PC-9 (cell line): Measurements from ENCODE around the gene EMC10. TPM values are rescaled to one million over a fixed set of nuclear protein-coding genes. Genes with fewer than 3 reads are reported as not detected.

Experiments
- BruUV-seq: library from RNA; stranded (reverse); fragments of 400-500 nt; replicated peaks from 2 replicates; lab custom pipeline; 2021; lab: Mats Ljungman, UMichigan
- CTCF ChIA-PET: fragments of 300-600 bp; sonication (Branson Sonifier 250); formaldehyde crosslinking; loops from one replicate; lab custom pipeline; 2022; ENCODE audit warnings: antibody characterized with exemption; lab: Charles Lee
- POLR2A ChIA-PET: fragments of 300-600 bp; sonication (Branson Sonifier 250); formaldehyde crosslinking; loops from one replicate; lab custom pipeline; 2022; ENCODE audit warnings: antibody characterized with exemption; ENCODE audit not compliant: unreplicated experiment; lab: Charles Lee
- DNase-seq, 2 experiments: peaks; one replicate each; pipeline versions ENCODE4 v3.0.0 to v3.0.0-alpha.2; 2015 to 2022; ENCODE audit warnings: mixed read lengths in 1 of 2
- H2AFZ ChIP-seq: fragments of 200-600 bp; sonication (generic); 2 replicates; pipeline ENCODE4 v1.8.1; 2017; ENCODE audit warnings: antibody characterized with exemption
- H3F3A ChIP-seq: fragments of 200-600 bp; sonication (generic); 2 replicates; pipeline ENCODE4 v1.8.1; 2017; ENCODE audit warnings: antibody characterized with exemption, mild to moderate bottlenecking, low read depth; ENCODE audit not compliant: insufficient read depth
- H3K27ac ChIP-seq: fragments of 200-600 bp; sonication (generic); 2 replicates; pipeline ENCODE4 v1.6.1; 2016; ENCODE audit warnings: mixed run types
- H3K27me3 ChIP-seq: fragments of 200-600 bp; sonication (generic); 2 replicates; pipeline ENCODE4 v1.6.1; 2016; ENCODE audit warnings: low read depth, mixed run types; ENCODE audit not compliant: insufficient read depth
- H3K36me3 ChIP-seq: fragments of 200-600 bp; sonication (generic); 2 replicates; pipeline ENCODE4 v1.6.1; 2016; ENCODE audit warnings: low read depth, mixed run types
- H3K4me1 ChIP-seq: fragments of 200-600 bp; sonication (generic); replicated peaks from 2 replicates; pipeline ENCODE4 v1.6.1; 2016; ENCODE audit warnings: mixed run types; ENCODE audit not compliant: insufficient read depth
- H3K4me2 ChIP-seq: fragments of 200-600 bp; sonication (generic); 2 replicates; pipeline ENCODE4 v1.6.1; 2017; ENCODE audit warnings: mixed run types
- H3K4me3 ChIP-seq: fragments of 200-600 bp; sonication (generic); 2 replicates; pipeline ENCODE4 v1.6.1; 2016; ENCODE audit warnings: mixed run types
- H3K79me2 ChIP-seq: fragments of 200-600 bp; sonication (generic); 2 replicates; pipeline ENCODE4 v1.6.1; 2017; ENCODE audit warnings: low read depth, mixed run types
- H3K9me2 ChIP-seq: fragments of 200-600 bp; sonication (generic); 2 replicates; pipeline ENCODE4 v1.8.1; 2017; ENCODE audit warnings: mild to moderate bottlenecking; ENCODE audit not compliant: insufficient read depth
- H3K9me3 ChIP-seq: fragments of 200-600 bp; sonication (generic); 2 replicates; pipeline ENCODE4 v1.8.1; 2016; ENCODE audit warnings: low read depth; ENCODE audit not compliant: insufficient read depth
- H4K20me1 ChIP-seq: fragments of 200-600 bp; sonication (generic); 2 replicates; pipeline ENCODE4 v1.8.1; 2017; ENCODE audit not compliant: insufficient read depth
- CTCF ChIP-seq: fragments of 200-600 bp; sonication (generic); conservative IDR thresholded peaks from 2 replicates; pipeline ENCODE4 v1.6.1; 2017; ENCODE audit warnings: mixed run types, antibody characterized with exemption, mild to moderate bottlenecking, moderate library complexity
- EZH2 ChIP-seq: fragments of 200-600 bp; sonication (generic); IDR thresholded peaks from 2 replicates; pipeline ENCODE4 v1.8.0; 2017; ENCODE audit warnings: antibody characterized with exemption, low read depth
- intact Hi-C: fragments of 100-400 bp; cut with micrococcal nuclease; formaldehyde crosslinking; loops from one replicate; pipeline ENCODE4 v1.10.0; 2022; ENCODE audit not compliant: unreplicated experiment
- total RNA-seq: library from RNA; stranded (reverse); gene quantifications from 2 replicates; pipeline ENCODE4 v1.2.3, GENCODE V29; 2021

EMC10 gene
- total RNA-seq, 1 experiment from 2014 or later: 118 TPM

DNA sequence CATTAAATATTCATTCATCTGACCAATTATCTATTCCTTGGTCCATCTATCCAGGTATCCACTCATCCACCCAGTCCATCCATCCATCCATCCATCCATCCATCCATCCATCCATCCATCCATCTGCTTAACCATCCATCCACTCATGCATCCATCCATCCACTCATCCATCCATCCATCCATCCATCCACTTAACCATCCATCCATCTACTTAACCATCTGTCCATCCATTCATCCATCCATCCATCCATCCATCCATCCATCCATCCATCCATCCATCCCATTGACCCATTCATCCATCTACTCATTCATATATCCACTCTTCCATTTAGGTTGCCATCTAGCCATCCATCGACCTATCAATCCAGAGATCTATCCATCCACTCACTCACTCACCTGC lies 32.2 kb upstream of the EMC10 start:
- no peaks in the 10 kb centered on the region for H3F3A ChIP-seq
- H3K4me2 ChIP-seq: no peak overlapping the region
- no TSS peak for BruUV-seq
- ChIA-PET POLR2A (no interaction called here), CTCF (no interaction called here)
- H3K27me3 ChIP-seq: peaks cover 63% of the 10 kb centered on the region
- H3K79me2 ChIP-seq: no peaks in the 10 kb centered on the region
- intact Hi-C loops: no loop called here
- H4K20me1 ChIP-seq: 0 out of 2 replicates have a peak, but pooled peaks cover 3% of the 10 kb centered on the region
- H3K27ac ChIP-seq: no peak overlapping the region
- no peaks in the 10 kb centered on the region for H3K9me3 ChIP-seq
- no peaks in the 10 kb centered on the region for H3K4me1 ChIP-seq
- DNase-seq: no peak
- H2AFZ ChIP-seq: no peak overlapping the region
- H3K9me2 ChIP-seq: no peaks in the 10 kb centered on the region
- no peak overlapping the region for H3K4me3 ChIP-seq
- H3K36me3 ChIP-seq: no peaks in the 10 kb centered on the region
- TF ChIP-seq CTCF (no peak), EZH2 (no peak)

DNA sequence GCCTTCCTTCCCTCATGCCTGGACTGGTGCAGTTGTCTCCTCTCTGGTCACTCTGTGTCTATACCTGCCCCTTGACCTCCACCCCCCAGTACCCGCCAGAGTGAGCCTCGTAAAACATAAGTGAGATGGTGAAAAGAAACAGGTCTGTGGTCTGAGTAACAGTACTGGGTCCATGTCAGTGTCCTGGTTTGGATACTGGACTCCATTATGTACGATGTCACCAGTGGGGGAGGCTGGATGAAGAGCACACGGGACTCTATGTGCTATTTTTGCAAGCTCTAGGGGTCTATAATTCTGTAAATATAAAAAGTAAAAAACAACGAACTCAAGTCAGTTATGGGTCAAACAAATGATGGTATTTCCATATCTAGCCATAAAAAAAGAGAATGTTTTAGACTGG lies 29.3 kb upstream of the EMC10 start:
- ChIA-PET POLR2A (no interaction called here), CTCF (no interaction called here)
- no peaks in the 10 kb centered on the region for H3F3A ChIP-seq
- H3K79me2 ChIP-seq: no peaks in the 10 kb centered on the region
- no peaks in the 10 kb centered on the region for H3K9me3 ChIP-seq
- DNase-seq: no peak
- no peak for TF ChIP-seq EZH2
- no peak for TF ChIP-seq CTCF
- H3K9me2 ChIP-seq: no peaks in the 10 kb centered on the region
- no peak overlapping the region for H3K4me3 ChIP-seq
- intact Hi-C loops: no loop called here
- no TSS peak for BruUV-seq
- H2AFZ ChIP-seq: no peak overlapping the region
- no peak overlapping the region for H3K27ac ChIP-seq
- no peaks in the 10 kb centered on the region for H3K36me3 ChIP-seq
- no peaks in the 10 kb centered on the region for H3K4me1 ChIP-seq
- H3K4me2 ChIP-seq: no peak overlapping the region
- H3K27me3 ChIP-seq: peaks cover 68% of the 10 kb centered on the region
- H4K20me1 ChIP-seq: 0 out of 2 replicates have a peak, but pooled peaks cover under 1% of the 10 kb centered on the region

- Histone ChIP-seq H3K9me2 (no peaks in the 10 kb centered on the region), H4K20me1 (no peaks in the 10 kb centered on the region), H3K27me3 (peaks cover 74% of the 10 kb centered on the region), H3K4me2 (no peak overlapping the region), H3F3A (no peaks in the 10 kb centered on the region), H3K9me3 (no peaks in the 10 kb centered on the region), H3K79me2 (no peaks in the 10 kb centered on the region), H3K27ac (no peak overlapping the region), H3K4me1 (no peaks in the 10 kb centered on the region), H2AFZ (no peak overlapping the region), H3K4me3 (no peak overlapping the region), H3K36me3 (no peaks in the 10 kb centered on the region)
- ChIA-PET POLR2A (no interaction called here), CTCF (interaction anchor here (0.6 kb wide), 1 partner anchor 13 kb away, joined by 3 read pairs; no protein-coding TSS in a partner anchor)
- intact Hi-C loops: no loop called here
- no peak for DNase-seq
- no TSS peak for BruUV-seq
- TF ChIP-seq CTCF (no peak), EZH2 (no peak)
Measured at GRCh38 chr19:50447750-50448149, 28.6 kb upstream of the EMC10 start.
